HG03135 (cell line): ENCODE results near the gene HOXA1.
A peak's percentile ranks its signal among the peaks of the same experiment; 100 is the strongest.

ENCODE experiments used
- ATAC-seq: cut with Tn5 transposase; IDR thresholded peaks from one replicate; pipeline ENCODE4 v1.9.1; 2021; ENCODE audit warnings: mild to moderate bottlenecking, moderate library complexity; ENCODE audit not compliant: unreplicated experiment

The HOXA1 gene

DNA sequence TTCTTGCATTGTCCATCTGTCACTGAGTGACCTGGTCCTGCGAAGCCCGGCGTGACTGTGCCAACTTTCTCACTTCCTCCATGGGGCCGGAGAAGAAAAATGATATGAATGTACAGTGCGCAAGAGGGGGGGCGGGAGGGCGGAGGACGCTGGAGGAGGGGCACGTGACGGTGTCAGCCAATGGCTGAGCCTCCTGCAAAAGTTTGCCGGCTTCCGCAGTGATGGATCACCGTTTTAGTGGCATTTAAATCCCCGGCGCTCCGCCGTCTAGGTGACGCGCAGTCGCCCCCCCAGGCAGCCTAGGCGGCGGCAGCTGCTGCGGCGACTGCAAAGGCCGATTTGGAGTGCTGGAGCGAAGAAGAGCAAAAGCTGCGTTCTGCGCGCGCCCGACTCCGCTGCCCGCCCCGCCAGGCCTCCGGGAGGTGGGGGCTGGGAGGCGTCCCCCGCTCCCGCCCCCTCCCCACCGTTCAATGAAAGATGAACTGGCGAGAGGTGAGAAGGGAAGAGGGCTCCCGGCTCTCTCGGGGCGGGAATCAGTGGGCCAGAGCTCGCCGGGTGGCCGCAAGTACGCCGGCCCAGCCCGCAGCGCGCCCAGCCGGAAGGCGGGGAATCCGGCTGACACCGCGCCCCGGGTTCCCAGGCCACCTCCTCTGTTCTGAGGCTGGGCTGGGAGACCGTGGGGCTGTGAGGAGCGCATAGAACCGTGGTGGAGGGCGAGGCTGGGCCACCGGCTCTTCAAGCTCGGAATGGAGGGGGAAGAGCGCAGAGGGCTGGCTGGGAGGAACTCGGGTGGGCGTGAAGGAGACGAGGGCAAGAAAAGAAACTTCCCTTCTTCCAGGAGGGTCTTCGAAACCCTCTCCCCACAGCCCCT lies at the start of gene HOXA1:
TSS of gene HOXA1 (minus strand) at position 104 of the 871 bp plus-strand sequence. CDS start at position 16, 88 bp downstream.
- ATAC-seq = peak; percentile 81

DNA sequence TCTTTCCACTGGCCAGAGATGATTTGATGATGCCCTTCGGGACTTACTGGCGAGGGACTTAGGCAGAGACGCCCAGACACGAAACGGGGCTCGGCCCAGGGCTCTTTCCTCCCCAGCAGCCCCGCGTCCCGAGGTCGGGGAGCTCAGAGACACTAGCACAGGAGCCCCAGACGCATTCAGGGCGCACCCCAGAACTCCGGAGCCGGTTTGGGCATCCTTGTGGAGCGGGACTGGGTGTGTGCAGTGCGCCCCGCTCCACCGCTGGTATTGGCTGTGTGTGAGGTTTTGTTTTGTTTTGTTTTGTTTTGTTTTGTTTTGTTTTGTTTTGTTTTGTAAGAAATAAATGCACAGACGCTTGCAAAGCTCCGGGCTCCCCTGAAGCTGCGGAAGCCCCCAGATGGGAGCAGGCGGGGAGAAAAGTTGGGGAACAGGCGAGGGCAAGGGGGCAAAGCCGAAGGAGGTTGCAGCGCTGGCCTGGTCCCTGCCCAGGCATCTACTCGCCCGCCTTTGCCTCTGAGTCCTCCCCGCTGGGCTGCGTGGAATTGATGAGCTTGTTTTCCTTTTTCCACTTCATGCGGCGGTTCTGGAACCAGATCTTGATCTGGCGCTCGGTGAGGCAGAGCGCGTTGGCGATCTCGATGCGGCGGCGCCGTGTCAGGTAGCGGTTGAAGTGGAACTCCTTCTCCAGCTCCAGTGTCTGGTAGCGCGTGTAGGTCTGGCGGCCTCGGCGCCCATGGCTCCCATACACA lies 49.5 kb upstream of the HOXA1 start:
- ATAC-seq = no peak

DNA sequence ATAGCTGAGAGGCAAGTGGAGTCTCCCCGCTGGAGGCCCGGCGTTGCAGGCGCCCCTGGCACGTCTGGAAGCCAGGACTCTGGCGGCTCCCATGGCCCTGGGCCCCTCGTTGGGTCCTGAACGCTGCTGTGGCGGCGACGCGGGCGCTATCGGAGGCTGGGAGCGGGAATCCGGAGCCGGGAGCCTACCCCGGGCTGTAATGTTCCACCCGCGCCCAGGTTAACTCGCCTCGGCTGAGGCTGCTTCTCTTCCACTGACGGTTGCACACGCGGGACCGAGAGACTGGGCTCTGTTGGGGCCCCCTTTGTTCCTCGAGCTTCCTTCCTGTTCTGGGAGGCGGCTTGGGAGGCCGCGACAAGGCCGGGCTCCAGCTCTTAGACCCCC lies 49.0 kb upstream of the HOXA1 start:
- ATAC-seq = no peak

DNA sequence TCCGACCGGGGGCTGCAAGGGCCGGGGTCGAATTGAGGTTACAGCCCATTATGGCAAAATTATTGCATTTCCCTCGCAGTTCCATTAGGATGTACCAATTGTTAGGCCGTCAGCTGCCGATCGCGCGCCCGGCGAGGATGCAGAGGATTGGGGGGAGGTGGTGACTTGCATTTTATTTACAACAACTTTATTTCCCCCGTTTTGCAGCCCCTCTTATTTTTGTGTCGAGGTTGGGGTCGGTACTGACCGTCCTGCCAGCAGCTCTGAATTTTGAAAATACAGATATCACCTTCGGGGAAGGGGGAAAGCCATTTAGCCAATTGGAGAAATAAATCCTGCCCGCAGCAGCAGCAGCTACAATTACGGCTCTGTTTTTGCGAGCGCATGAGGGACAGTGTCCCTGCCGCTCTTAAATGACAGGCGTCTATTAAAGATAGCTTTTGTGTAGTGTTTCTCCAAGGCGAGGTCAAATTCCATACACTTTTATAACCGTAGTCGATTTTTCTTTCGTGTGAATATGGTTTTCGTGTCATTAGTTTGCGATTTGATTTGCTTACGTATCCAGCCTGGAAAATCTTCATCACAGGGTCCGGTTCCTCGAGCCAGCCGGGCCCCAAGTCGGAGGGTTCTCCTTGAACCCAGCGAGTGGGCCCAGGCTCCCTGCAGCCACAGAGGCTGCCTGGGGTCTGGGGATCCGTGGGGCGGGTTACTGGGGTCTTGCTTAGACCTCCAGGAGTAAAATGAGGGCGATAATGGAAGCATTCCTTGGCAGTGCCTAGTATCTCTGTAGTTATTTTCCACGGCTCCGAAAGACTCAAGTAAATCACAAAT lies 48.4 kb upstream of the HOXA1 start:
- ATAC-seq = no peak

DNA sequence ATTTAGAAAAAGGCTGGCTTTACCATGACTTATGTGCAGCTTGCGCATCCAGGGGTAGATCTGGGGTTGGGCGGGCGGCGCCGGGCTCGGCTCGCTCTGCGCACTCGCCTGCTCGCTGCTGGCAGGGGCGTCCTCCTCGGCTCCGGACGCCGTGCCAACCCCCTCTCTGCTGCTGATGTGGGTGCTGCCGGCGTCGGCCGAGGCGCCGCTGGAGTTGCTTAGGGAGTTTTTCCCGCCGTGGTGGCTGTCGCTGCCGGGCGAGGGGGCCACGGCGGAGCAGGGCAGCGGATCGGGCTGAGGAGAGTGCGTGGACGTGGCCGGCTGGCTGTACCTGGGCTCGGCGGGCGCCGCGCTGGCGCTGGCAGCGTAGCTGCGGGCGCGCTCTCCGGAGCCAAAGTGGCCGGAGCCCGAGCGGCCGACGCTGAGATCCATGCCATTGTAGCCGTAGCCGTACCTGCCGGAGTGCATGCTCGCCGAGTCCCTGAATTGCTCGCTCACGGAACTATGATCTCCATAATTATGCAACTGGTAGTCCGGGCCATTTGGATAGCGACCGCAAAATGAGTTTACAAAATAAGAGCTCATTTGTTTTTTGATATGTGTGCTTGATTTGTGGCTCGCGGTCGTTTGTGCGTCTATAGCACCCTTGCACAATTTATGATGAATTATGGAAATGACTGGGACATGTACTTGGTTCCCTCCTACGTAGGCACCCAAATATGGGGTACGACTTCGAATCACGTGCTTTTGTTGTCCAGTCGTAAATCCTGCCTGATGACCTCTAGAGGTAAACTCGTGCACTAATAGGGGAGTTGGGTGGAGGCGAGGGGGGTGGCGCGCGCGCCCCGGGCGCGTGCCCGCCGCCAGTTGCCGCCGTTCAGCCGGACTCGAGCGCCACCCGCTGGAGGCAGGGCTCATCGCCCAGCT lies 47.5 kb upstream of the HOXA1 start, which contains the start of gene HOXA5:
TSS of gene HOXA5 (minus strand) at position 659 of the 927 bp plus-strand sequence. CDS start at position 585, 74 bp downstream.
- ATAC-seq = no peak

DNA sequence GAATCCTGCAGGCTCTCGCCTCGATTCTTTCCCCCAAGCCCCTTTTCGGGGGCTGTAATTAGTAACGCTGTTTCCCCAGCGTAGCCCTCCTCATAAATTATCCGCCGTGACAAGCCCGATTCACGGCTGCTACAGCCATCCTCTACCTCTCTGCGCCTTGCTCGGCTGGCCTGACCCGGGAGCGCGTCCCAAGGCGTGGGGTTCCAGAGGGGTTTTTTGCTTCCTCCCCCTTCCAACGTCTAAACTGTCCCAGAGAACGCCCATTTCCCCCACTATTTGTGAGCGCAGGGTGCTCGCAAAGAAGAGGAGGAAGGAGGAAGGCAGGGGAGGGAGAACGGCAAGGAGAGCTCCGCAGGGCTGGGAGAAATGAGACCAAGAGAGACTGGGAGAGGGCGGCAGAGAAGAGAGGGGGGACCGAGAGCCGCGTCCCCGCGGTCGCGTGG lies 46.8 kb upstream of the HOXA1 start:
- ATAC-seq = no peak

DNA sequence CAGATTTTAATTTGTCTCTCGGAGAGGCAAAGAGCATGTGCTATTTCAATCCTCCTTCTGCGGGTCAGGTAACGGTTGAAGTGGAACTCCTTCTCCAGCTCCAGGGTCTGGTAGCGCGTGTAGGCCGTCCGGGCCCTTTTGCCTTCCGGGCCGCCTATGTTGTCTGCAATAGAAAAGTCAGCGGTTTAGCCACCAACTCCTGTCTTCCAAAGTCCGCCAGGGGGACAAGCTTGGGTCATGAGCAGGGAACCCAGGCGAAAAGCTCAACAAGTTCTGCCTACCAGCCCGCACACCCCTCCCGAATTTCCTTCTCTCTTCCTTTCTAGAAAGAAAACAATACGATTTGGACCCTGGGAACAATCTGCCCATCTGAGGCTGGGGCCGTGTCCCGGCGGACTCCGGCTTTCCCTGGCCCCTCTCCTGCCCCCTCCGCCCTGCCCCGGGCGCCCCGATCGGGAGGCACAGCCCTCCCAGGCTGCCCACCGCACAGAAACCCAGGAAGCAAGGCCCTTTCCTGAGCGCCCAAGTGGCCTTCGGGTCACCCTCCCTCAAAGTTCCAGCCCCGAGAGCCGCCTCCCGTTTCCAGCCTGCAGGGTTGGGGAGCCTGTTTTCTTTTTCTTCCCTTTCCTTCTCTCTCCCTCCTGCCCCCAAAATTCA lies 46.3 kb upstream of the HOXA1 start:
- no peak for ATAC-seq

DNA sequence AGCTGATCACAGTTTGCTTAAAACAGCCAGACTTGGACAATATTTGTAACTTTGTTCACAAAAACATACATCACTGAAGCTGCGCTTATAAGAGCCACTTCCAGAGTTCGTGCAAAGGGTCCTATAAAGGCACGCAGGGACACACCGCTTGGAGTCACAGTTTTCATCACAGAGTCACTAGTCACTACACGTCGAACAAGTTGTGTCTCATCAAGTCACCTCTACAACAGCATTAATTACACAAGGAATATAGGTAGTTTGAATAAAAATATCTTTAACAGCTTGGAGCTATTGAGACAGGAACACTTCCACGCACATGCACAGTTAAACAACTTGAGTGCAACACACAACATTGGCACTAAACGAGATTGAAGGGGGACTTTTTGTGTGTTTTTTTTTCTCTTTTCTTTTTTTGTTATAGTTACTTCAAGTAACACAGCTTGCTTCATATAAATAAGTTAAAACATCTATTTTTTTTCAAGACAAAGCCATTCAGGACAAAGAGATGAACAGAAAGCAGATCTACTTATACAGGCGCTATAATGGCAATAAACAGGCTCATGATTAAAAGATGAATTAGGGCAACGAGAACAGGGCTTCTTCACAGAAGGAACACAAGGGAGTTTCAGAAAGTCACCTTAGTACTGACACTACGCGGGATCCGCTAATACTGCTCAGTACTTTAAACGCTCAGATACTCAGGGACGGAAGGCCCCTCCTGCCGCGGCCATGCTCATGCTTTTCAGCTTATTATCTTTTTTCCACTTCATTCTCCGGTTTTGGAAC lies 45.5 kb upstream of the HOXA1 start:
- ATAC-seq = no peak

DNA sequence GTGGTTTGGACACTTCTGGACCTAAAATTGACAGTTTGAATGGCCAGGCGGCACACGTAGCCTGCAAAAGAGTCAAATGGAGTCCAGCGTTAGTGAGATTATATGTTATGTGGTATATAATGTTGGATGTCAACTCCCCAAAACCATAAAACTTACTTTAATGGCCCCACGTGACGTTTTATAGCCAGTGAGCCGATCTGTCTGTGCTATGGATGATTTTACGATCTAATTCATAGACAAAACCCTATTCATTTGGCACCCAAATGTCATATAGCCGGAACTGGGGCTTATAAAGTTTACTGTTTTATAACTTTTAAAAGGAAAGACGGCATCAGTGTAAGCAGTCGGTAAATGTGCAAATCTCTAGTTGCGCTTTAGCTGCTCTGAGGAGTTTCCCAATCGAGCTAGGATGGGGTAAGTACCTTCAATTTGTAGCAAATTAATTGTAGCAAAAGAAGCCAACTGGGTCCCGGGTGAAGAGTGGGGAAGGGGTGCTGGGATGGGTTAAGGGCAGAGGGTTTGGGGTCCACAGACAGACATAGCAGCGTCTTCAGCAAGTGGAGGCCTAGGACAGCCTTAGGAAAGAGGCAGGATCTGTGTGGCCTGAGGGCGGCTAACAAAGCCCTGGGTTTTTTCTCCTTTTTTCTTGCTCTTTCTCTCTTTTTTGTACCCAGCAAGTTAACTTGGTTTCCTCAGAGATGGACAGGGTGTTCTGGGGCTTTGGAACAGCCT lies 44.5 kb upstream of the HOXA1 start:
- no peak for ATAC-seq

DNA sequence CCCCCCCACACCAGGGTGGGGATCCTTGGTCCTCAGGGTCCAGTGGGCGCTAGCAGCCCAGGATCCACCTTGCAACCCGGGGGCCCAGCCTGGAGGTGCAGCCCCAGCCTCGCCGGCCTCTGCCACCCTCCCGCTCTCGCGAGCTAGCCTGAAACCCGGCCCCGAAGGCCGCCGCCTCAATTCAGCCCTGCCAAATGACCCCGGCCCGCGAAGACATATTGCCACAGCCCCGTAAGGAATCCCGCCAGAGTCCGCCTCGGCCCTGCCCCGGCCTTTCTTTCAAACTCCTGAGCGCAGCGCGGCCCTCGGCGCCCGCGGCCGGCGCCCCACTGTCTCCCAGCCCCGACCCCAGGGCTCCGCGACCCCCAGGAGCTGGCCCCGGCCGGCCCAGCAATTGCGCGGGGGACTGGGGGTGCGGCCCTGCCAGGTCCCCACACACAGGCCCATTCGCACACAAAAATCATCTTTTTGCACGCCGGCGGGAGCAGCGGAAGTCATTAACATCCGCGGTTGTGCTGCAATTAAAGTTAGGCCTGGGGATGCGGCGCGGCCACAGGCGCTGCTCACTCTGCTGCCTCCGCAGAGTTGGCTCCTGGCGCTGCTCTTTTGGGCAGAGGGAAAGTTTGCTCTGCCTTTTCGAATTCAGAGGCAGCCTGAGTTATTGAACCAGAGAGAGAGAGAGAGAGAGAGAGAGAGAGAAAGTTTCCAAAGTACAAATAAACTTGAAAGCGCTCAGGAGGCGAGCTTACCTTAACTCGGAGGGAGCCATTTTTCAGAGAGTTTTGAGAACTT lies 43.7 kb upstream of the HOXA1 start:
- no peak for ATAC-seq

DNA sequence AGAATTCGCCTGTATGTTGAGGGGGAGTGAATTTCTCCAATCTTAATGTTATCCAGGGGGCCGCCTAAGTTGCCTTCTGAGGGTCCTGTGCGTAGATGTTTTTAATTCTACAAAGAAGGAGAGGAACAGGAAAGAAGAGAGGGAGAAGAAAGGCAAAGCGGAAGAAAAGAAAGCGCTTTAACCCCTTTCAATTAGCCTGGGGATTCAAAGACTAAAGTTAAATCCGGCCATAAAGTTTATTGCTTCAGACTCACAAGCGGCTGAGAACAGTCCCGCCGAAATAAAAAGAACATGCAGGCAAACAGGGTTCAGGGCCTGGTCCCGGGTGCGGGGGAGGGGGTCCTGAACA lies 43.2 kb upstream of the HOXA1 start:
- no peak for ATAC-seq

DNA sequence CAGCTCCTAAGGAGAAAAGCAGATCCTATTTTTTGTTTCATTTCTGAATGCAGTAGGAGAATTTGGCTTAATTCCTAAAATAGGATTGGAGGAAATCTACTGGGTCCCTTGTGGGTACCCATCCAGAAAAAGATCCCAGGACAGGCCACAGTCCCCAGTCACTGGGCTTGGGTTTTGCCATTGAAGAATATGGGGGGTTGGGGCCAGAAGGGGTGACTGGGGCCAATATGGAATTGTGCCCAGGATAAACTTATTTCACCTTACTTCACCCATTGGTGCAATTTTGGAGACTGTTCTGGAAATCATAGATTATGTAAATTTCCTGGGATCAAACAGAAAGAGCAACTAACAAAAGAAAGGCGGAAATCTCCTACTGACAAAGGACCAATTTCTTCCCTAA lies 42.7 kb upstream of the HOXA1 start:
- ATAC-seq = no peak

DNA sequence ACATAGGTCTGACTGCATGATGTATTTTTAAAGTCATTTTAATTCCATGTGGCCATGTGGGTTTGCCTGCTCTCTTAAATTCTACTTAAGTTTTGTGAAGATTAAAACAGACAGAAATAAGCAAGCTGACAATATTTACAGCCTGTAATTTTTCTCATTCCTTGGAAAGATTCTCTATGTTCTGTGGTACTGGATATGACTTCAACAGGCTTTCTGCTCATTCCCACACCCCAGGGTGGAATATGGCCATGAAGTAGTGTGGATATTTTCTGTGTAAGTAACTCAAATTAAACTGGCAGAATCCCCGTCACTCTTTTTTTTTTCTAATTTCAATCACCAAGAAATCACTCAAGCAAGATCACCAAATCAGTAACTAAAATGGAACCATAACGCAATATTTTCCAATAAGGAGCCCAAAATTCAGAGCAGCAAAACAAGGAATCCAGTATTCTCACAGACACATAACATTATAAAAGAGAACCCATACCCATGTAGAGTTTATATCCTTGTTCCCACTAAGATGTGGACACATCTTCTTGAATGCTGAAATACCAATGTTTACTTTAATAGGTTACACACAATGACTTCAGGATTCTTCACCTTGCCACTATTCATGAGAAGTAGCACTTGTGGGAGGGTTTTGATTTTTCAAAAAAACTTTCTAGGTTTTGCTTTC lies 42.0 kb upstream of the HOXA1 start:
- no peak for ATAC-seq

DNA sequence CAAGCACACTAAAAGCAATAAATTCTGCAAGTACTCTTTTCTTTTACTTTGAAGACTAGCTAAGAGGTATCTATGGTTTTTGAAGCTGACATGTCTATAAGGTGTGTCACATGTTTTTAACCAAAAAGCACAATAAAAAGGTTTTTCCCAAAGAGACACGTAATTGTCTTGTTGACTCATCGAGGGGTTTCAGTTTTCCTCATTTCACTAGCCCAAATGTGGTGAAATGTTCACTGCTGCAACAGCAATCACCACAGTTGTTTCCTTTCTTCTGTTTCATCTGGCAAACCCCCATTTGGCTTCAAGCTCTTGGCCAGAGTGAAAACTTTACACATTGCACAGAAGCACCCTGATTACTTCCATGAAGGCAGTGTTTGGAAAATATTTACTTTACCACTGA lies 38.6 kb upstream of the HOXA1 start:
- ATAC-seq = no peak

DNA sequence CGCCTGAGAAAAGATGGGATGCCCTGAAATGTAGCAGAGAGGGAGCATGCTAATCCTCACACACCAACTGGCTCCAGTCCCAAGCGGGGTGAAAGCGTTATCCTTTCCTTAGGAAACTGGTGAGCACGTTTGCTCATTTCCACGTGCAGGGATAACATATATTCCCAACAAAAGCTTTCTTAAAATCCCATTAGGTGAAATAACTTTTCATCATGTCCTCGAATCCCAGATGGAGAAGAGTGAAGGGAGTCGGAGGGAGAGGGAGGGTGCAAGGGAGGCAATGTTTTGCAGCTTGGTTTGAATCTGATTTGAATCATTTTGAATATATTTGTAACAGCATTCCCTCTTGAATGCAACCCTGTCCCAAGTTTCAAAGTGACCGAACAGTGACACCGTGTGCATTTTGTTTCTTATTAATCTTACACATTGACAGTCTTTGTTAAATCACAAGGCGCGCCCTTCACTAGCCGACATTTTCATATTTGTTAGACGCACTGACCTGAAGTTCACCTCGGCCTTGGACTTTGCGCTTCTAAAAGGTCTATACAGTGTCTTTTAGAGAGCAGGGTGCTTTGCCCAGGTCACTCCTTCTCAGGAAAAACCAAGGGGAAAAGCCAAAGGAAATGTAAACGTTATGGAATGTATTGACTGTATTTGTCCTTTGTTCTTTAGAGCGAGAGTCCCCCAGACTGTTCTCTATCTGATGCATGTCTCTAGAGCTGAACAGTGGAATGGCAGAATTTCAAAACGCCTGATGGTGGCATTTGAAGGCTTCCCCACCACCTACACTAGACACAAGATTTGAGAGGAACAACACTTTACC lies 37.8 kb upstream of the HOXA1 start:
- no peak for ATAC-seq

DNA sequence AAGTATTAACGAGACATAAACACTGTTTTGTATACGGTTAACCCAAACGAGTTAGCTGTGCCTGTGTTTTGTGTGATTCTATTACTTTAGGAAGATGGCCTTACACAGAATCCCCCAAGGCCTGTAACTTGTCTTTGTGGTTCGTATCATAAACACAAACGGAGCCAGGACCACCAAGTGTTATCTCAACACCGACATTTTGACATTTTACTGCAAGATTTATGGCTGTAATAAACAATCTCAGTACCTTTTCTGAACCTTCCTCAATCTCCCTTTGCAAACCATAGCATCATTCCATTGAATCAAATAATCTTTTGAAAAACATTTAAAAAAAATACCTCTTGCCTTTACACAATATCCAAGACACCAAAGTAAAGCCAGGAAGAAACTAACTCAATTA lies 37.2 kb upstream of the HOXA1 start:
- no peak for ATAC-seq
